GM10248 (cell line): ENCODE results near the gene EIF1AX.
"Not testable (repeated sequence)": the region's sequence is repeated elsewhere in the genome, so short reads cannot be mapped to it uniquely, and the experiment has no call there.

Experiments
- CTCF ChIA-PET: fragments of 300-600 bp; sonication (Branson Sonifier 250); formaldehyde crosslinking; extraction: SDS; loops from one replicate; lab custom pipeline; 2021; ENCODE audit warnings: antibody characterized with exemption; lab: Yijun Ruan, JAX
- POLR2A ChIA-PET: fragments of 350-650 bp; sonication (Branson Sonifier 250); formaldehyde crosslinking; extraction: SDS; loops from one replicate; lab custom pipeline; 2020; ENCODE audit warnings: antibody characterized with exemption; lab: Yijun Ruan, JAX
- DNase-seq: peaks from one replicate; pipeline ENCODE4 v3.0.0; 2012; ENCODE audit errors: extremely low spot score
- CTCF ChIP-seq: IDR thresholded peaks from 2 replicates; pipeline ENCODE4 v1.5.1; 2012; ENCODE audit warnings: mild to moderate bottlenecking, low read depth; ENCODE audit errors: extremely low read depth, missing control alignments, control extremely low read depth

Gene EIF1AX

GRCh38 chrX:20171887-20172286, 30.2 kb upstream of the EIF1AX start:
- no peak for TF ChIP-seq CTCF
- ChIA-PET POLR2A (no interaction called here), CTCF (no interaction called here)
- DNase-seq = no peak

- POLR2A ChIA-PET, DNase-seq, CTCF ChIA-PET: not testable (repeated sequence)
Observed at GRCh38 chrX:20162516-20162915, 20.9 kb upstream of the EIF1AX start.

GRCh38 chrX:20159797-20160385, 18.3 kb upstream of the EIF1AX start:
- POLR2A ChIA-PET = no interaction called here
- DNase-seq = no peak
- TF ChIP-seq CTCF = no peak
- CTCF ChIA-PET = interaction anchor here (1.0 to 1.4 kb wide), 3 partner anchors 10 to 14 kb away, joined by 3 to 4 read pairs (median 3); no protein-coding TSS in a partner anchor

GRCh38 chrX:20151689-20152088, 10.1 kb upstream of the EIF1AX start:
- ChIA-PET POLR2A (interaction anchor here (0.6 to 0.7 kb wide), 2 partner anchors 552 to 688 kb away, joined by 3 to 7 read pairs; no protein-coding TSS in a partner anchor), CTCF (no interaction called here)
- no peak for DNase-seq
- no peak for TF ChIP-seq CTCF

- ChIA-PET POLR2A (no interaction called here), CTCF (no interaction called here)
- no peak for DNase-seq
- TF ChIP-seq CTCF = no peak
Observed at GRCh38 chrX:20149326-20149725, 7.7 kb upstream of the EIF1AX start.

- TF ChIP-seq CTCF = no peak
- DNase-seq = no peak
- POLR2A ChIA-PET = no interaction called here
- CTCF ChIA-PET = no interaction called here
Observed at GRCh38 chrX:20147561-20147960, 5.9 kb upstream of the EIF1AX start.

- TF ChIP-seq CTCF = no peak
- ChIA-PET CTCF (no interaction called here), POLR2A (no interaction called here)
- no peak for DNase-seq
Observed at GRCh38 chrX:20144491-20144890, 2.9 kb upstream of the EIF1AX start.
